HEK293T (cell line): Measurements from ENCODE around the gene PYGB.

Source experiments
- CTCF ChIA-PET: fragments of 350-600 bp; formaldehyde crosslinking; extraction: SDS; loops from one replicate; lab custom pipeline; 2021; ENCODE audit warnings: antibody characterized with exemption, inconsistent platforms; lab: Yijun Ruan, JAX
- POLR2A ChIA-PET: fragments of 350-600 bp; formaldehyde crosslinking; extraction: SDS; loops from one replicate; lab custom pipeline; 2020; ENCODE audit warnings: antibody characterized with exemption, inconsistent platforms; lab: Yijun Ruan, JAX
- DNase-seq: peaks from one replicate; pipeline ENCODE4 v3.0.0; 2012; ENCODE audit warnings: mixed read lengths; ENCODE audit errors: extremely low spot score
- ARNT ChIP-seq: fragments of 450-650 bp; IDR thresholded peaks from 2 replicates; pipeline ENCODE4 v1.6.1; 2017; ENCODE audit warnings: mild to moderate bottlenecking
- BHLHE40 ChIP-seq: fragments of 450-650 bp; IDR thresholded peaks from 2 replicates; pipeline ENCODE4 v1.6.1; 2016; ENCODE audit warnings: mild to moderate bottlenecking, moderate library complexity, borderline replicate concordance
- CTBP1 ChIP-seq: fragments of 450-650 bp; IDR thresholded peaks from 2 replicates; pipeline ENCODE4 v1.6.1; 2016; ENCODE audit warnings: borderline replicate concordance
- ELF4 ChIP-seq: fragments of 450-650 bp; IDR thresholded peaks from 2 replicates; pipeline ENCODE4 v1.6.1; 2017; ENCODE audit warnings: antibody characterized with exemption
- FOXA1 ChIP-seq: fragments of 450-650 bp; IDR thresholded peaks from 2 replicates; pipeline ENCODE4 v1.6.1; 2016; ENCODE audit warnings: mild to moderate bottlenecking
- FOXK2 ChIP-seq: fragments of 450-650 bp; IDR thresholded peaks from 2 replicates; pipeline ENCODE4 v1.6.1; 2016; ENCODE audit warnings: mild to moderate bottlenecking
- FOXM1 ChIP-seq: fragments of 450-650 bp; IDR thresholded peaks from 2 replicates; pipeline ENCODE4 v1.6.1; 2017; ENCODE audit warnings: mild to moderate bottlenecking, borderline replicate concordance
- HDGF ChIP-seq: fragments of 450-650 bp; IDR thresholded peaks from 2 replicates; pipeline ENCODE4 v1.6.1; 2017; ENCODE audit warnings: antibody characterized with exemption, borderline replicate concordance
- L3MBTL2 ChIP-seq: fragments of 450-650 bp; conservative IDR thresholded peaks from 2 replicates; pipeline ENCODE4 v1.6.1; 2016; ENCODE audit warnings: mild to moderate bottlenecking
- LEF1 ChIP-seq: fragments of 450-650 bp; IDR thresholded peaks from 2 replicates; pipeline ENCODE4 v1.6.1; 2017; ENCODE audit warnings: mild to moderate bottlenecking, borderline replicate concordance
- NFRKB ChIP-seq: fragments of 450-650 bp; IDR thresholded peaks from 2 replicates; pipeline ENCODE4 v1.6.1; 2016; ENCODE audit warnings: mild to moderate bottlenecking, moderate library complexity
- SP1 ChIP-seq: fragments of 450-650 bp; IDR thresholded peaks from 2 replicates; pipeline ENCODE4 v1.6.1; 2017
- SUZ12 ChIP-seq: fragments of 450-650 bp; IDR thresholded peaks from 2 replicates; pipeline ENCODE4 v1.6.1; 2016; ENCODE audit warnings: mild to moderate bottlenecking
- TARDBP ChIP-seq: fragments of 450-650 bp; IDR thresholded peaks from 2 replicates; pipeline ENCODE4 v1.6.1; 2016
- ZNF384 ChIP-seq: fragments of 450-650 bp; IDR thresholded peaks from 2 replicates; pipeline ENCODE4 v1.6.1; 2016
- TF ChIP-seq, protein P1 (sequence below): fragments of 450-650 bp; IDR thresholded peaks from 2 replicates; pipeline ENCODE4 v1.6.1; 2016

The PYGB gene

DNA sequence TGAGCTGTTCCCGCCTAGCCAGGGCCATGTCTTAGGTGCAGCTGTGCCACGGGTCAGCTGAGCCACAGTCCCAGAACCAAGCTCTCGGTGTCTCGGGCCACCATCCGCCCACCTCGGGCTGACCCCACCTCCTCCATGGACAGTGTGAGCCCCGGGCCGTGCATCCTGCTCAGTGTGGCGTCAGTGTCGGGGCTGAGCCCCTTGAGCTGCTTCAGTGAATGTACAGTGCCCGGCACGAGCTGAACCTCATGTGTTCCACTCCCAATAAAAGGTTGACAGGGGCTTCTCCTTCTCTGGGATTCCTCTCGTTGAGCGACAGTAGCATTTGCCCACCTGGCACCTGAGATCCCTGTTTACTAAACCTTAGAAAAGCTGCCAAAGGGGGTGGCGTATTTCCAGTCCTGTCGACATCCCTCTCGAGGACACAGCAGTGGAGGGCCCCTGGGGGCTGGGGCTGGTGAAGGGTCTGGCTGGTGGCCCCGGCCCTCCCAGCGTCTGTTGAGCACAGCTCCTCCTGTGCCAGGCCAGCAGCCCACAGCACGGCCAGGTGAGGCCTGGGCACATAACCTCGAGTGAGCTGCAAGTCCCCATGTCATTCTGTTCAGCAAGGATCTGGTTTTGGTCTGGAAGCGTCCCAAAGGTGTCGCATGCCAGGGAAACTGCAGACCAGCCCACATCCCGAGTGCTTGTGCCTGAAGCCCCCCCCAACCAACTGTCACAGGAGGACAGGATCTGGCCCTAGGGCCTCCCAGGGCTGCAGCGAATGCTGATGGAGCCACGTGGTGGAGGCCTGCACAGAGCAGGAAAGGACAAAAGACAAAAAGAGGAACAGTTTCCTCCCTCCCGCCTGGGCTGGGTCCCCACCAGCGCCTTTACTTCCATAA, 21.2 kb upstream of the PYGB start:
- ChIA-PET POLR2A (interaction anchor here (1.5 to 2.0 kb wide), 2 partner anchors 21 to 32 kb away, joined by 4 to 14 read pairs; partner anchors contain the start of gene PYGB), CTCF (no interaction called here)
- DNase-seq: no peak

DNA sequence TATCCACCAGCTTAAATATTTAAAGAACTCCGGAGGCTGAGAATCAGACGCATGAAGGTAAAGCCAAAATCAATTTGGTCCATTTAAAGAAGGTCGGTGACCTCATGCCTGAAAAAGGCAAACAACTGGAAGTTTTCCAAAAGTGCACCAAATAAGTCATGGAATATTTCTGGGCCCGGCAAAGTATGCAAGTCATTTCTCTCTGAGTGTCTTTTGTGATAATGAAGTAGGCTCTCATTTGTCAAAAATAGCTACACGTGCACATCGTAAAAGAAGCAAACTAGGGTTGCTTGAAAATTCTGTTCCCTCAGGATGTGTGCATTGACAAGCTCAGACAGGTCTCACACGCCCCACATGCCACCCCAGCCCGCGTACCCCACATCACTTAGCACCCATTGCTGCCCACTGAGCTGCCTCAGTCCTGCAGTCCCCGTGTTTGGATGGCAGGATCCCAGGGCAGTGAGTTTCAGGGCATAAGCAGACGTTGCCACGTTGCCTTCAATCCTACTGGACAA, 20.5 kb upstream of the PYGB start:
- no peak for DNase-seq
- TF ChIP-seq LEF1: no peak
- ChIA-PET POLR2A (interaction anchor here (1.5 to 2.0 kb wide), 2 partner anchors 20 to 33 kb away, joined by 4 to 14 read pairs; partner anchors contain the start of gene PYGB), CTCF (no interaction called here)

More for the DNA sequence above, 21.2 kb upstream of the PYGB start:
- TF ChIP-seq SP1: no peak
- TF ChIP-seq ARNT: no peak
- no peak for TF ChIP-seq ELF4
- no peak for TF ChIP-seq L3MBTL2
- no peak for TF ChIP-seq BHLHE40
- no peak for TF ChIP-seq LEF1
- TF ChIP-seq FOXM1: no peak
- no peak for TF ChIP-seq ZNF384
- no peak for TF ChIP-seq SUZ12
- TF ChIP-seq, protein P1, sequence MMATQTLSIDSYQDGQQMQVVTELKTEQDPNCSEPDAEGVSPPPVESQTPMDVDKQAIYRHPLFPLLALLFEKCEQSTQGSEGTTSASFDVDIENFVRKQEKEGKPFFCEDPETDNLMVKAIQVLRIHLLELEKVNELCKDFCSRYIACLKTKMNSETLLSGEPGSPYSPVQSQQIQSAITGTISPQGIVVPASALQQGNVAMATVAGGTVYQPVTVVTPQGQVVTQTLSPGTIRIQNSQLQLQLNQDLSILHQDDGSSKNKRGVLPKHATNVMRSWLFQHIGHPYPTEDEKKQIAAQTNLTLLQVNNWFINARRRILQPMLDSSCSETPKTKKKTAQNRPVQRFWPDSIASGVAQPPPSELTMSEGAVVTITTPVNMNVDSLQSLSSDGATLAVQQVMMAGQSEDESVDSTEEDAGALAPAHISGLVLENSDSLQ: no peak
- no peak for TF ChIP-seq HDGF
- no peak for TF ChIP-seq TARDBP
- no peak for TF ChIP-seq FOXK2
- no peak for TF ChIP-seq NFRKB
- no peak for TF ChIP-seq CTBP1
- no peak for TF ChIP-seq FOXA1

DNA sequence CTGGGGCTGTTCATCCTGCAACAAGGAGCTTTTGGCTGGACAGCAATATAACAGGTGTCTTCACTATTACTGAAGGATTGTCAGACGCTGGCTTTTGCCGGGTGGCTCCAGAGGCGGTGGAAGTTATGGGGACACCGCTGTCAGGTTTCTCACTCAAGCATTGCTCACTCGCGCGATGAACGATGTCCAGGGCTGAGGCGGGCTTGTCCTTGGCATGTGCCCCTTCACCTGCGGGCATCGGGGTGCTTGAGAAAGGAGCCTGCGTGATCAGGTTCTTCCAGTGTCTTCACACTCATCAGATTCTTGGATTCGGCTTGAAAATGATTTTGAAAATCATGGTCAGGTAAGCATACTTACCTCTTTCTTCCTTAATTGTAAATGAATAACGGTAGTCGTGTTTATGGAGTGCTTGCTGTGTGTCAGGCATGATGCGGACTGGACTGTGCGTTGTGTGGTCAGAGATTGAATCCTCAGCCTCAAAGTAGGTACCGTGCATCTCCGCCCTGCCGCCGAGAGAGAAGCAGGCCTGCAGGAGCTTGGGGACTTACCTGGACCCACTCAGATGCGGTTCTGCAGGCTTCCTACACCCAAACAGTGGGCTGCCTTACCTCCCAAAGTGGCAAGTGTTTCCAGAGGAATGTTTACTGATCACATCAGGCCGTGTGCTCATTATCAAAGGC, 18.3 kb upstream of the PYGB start:
- TF ChIP-seq LEF1: no peak
- no peak for TF ChIP-seq FOXM1
- TF ChIP-seq, protein P1: no peak
- no peak for TF ChIP-seq SUZ12
- no peak for TF ChIP-seq HDGF
- TF ChIP-seq TARDBP: no peak
- TF ChIP-seq ELF4: no peak
- TF ChIP-seq ARNT: no peak
- no peak for TF ChIP-seq FOXA1
- TF ChIP-seq L3MBTL2: no peak
- no peak for TF ChIP-seq NFRKB
- no peak for TF ChIP-seq ZNF384
- TF ChIP-seq CTBP1: no peak
- TF ChIP-seq BHLHE40: no peak
- no peak for TF ChIP-seq SP1
- ChIA-PET POLR2A (interaction anchor here (0.9 to 1.3 kb wide), 3 partner anchors 10 to 18 kb away, joined by 3 to 7 read pairs (median 5); partner anchors contain the start of gene PYGB), CTCF (interaction anchor here (0.6 kb wide), 1 partner anchor 35 kb away, joined by 3 read pairs; no protein-coding TSS in a partner anchor)
- DNase-seq: no peak

DNA sequence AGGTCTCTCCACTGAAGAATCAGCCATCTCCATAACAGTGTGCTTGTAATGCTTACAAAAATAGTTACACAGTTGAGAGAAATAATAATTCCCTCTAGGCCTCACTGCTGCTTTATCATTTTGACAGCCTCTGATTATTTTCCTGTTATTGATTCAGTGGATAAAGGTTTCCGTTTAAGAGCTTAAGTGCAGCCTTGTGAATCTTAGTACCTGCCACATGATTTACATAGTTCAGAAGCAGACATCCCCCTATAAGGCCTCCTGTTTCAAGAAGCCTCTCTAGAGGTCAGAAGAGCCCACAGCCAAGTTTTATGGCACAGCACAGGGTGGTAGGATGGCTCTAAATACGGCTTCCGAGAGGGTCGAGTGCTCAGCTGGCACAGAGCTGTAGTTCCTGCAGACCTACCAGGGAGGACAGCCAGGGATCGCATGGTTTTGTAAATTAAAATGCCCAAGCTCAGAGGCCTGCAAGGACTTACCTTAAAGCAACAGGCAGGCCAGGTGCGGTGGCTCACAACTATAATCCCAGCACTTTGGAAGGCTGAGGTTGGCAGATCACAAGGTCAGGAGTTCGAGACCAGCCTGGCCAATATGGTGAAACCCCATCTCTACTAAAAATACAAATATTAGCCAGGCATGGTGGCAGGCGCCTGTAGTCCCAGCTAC, 17.6 kb upstream of the PYGB start:
- TF ChIP-seq SP1 (no peak), CTBP1 (no peak), SUZ12 (no peak), ZNF384 (no peak), LEF1 (no peak), TARDBP (no peak), L3MBTL2 (no peak), FOXA1 (no peak), FOXK2 (no peak), NFRKB (no peak), ELF4 (no peak), HDGF (no peak), ARNT (no peak), BHLHE40 (no peak), FOXM1 (no peak)
- TF ChIP-seq, protein P1: no peak
- DNase-seq: no peak
- CTCF ChIA-PET: no interaction called here
- POLR2A ChIA-PET: interaction anchor here (0.9 to 1.3 kb wide), 2 partner anchors 9 to 17 kb away, joined by 3 to 7 read pairs; partner anchors contain the start of gene PYGB
